Esophagus muscularis mucosa (tissue), 4 donors: ENCODE measurements around the gene PXYLP1.

Source experiments
- EP300 ChIP-seq: sonication (generic); formaldehyde crosslinking; IDR thresholded peaks from one replicate; pipeline ENCODE4 v1.6.1; 2017; ENCODE audit warnings: antibody characterized with exemption
- POLR2A ChIP-seq: fragments of 450-650 bp; IDR thresholded peaks from one replicate; pipeline ENCODE4 v1.6.1; 2017; ENCODE audit warnings: antibody characterized with exemption, moderate library complexity, mild to moderate bottlenecking, low read depth
- TF ChIP-seq, protein P1 (sequence below), 3 experiments: fragments of 200-600 bp in 2 of 3; fragments of 450-650 bp in 1 of 3; sonication (generic) in 2 of 3; IDR thresholded peaks; one replicate each; pipeline ENCODE4 v1.5.1; 2017 to 2019; ENCODE audit warnings: antibody characterized with exemption in 3 of 3, mild to moderate bottlenecking in 2 of 3, moderate library complexity in 1 of 3

DNA sequence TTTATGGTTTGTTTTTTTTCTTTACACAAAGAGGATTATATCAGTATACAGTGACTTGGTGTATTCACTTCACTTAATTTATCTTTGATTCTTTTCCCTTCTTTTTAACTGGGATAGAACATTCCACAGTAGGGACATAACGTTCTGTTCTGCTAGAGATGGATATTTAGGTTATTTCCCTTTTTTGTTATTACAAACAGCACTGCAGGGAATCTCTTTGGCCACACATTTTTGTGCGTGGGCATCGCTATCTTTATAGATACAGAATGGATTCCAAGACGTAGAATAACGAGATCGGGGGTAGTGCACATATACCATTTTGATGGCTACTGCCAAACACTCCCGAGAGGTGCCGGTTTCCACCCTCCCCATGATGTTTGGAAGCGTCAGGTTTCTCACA lies 44.8 kb downstream of the PXYLP1 start:
- TF ChIP-seq, protein P1, sequence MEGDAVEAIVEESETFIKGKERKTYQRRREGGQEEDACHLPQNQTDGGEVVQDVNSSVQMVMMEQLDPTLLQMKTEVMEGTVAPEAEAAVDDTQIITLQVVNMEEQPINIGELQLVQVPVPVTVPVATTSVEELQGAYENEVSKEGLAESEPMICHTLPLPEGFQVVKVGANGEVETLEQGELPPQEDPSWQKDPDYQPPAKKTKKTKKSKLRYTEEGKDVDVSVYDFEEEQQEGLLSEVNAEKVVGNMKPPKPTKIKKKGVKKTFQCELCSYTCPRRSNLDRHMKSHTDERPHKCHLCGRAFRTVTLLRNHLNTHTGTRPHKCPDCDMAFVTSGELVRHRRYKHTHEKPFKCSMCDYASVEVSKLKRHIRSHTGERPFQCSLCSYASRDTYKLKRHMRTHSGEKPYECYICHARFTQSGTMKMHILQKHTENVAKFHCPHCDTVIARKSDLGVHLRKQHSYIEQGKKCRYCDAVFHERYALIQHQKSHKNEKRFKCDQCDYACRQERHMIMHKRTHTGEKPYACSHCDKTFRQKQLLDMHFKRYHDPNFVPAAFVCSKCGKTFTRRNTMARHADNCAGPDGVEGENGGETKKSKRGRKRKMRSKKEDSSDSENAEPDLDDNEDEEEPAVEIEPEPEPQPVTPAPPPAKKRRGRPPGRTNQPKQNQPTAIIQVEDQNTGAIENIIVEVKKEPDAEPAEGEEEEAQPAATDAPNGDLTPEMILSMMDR (IDR thresholded peaks at IDR 0.05): no peak
- TF ChIP-seq POLR2A (no peak), EP300 (no peak)
